Stimulated activated CD8-positive, alpha-beta memory T cell treated with anti-CD3 and anti-CD28 coated beads, Interleukin-4, amount 100 ng/mL, for 1 hour (primary cell): ENCODE data around the gene LAS1L.
"Not testable (repeated sequence)": the region's sequence is repeated elsewhere in the genome, so short reads cannot be mapped to it uniquely, and the experiment has no call there.

Source experiments
- DNase-seq, 2 donors: peaks; one replicate each; pipeline ENCODE4 v3.0.0-alpha.2; 2020; ENCODE audit warnings: low read depth in 2 of 2, low spot score in 1 of 2

Gene LAS1L

GRCh38 chrX:65534450-65535292, at the start of gene LAS1L:
TSS of gene LAS1L (minus strand) at chrX:65534787. CDS start at chrX:65534715, 72 bp downstream.
- peak; percentile 69 to 78 for DNase-seq

GRCh38 chrX:65582450-65583082, 48.0 kb upstream of the LAS1L start:
- DNase-seq, result no peak

GRCh38 chrX:65581661-65582339, 47.2 kb upstream of the LAS1L start:
- DNase-seq, result peak in 1 of 2 donors; percentile 11

DNA sequence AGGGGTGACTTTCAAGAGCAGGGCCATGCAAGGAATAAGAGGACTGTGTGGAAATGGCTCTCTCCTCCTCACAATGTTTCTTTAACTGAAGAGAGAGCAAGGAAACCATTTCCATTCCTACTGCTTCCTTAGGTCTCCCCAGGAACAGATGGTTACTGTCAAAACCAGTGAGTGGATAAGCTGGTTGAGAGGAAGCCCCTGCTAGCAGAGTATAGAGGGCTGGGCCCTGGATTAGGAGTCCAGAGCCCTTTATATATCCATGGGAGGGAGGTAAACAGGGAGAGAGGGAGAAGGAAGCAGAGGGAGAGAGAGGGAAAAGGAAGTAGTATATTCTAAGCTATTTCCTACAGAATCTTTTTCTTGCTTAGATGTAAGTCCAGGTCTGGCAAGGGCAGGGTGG, 43.8 kb upstream of the LAS1L start:
- no peak for DNase-seq

DNA sequence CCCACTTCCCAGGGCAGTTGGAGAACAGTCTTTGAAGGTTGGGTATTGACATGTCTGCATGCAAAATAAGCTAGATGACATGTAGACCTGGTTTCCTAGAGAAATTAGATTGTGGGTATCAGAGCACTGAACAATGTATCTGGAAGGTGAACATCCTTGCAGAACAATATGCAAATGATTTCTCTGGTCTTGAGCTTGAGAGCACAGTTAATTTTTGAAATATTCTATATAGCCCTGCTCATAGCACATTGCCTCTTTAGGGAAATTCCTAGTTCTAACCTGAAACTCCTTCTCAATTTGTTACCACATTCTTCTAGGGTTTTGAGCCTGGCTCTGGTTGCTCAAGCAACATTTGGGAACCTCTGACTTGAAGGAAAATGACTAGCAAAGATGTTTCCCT, 41.6 kb upstream of the LAS1L start:
- DNase-seq, result no peak

- DNase-seq, result no peak
These were observed 40.4 kb upstream of the LAS1L start for GRCh38 chrX:65575022-65575421.

DNA sequence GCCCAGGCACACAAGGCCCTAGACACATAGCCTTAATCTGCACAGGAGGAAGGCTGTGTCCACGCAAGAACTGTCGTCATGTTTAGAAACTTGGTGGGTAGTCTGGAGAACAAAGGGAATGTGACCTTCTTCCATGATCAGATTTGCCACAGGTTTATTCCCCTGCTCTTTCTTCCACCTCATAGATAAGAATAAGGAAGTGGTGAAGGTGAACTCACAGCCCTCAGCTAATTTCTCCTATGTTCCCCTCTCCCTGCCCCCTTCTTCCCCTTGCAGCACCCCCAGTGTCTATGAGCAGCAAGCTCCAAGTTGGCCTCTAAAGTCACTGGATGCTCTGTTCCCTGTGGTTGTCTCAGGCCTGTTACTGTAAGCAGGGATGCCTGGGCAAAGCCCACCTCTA, 39.8 kb upstream of the LAS1L start:
- no peak for DNase-seq

DNA sequence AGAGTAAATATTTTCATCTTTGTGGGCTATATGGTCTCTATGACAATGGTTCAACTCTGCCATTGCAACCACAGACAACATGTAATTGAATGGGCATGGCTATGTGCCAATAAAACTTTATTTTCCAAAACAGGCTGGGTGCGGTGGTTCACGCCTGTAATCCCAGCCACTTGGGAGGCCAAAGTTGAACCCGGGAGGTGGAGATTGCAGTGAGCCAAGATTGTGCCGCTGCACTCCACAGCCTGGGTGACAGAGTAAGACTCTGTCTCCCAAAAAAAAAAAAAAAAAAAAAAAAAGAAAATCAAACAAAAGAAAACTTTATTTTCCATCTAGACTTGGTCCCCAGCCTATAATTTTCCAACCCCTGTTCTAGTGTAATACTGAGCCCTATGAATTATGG, 38.4 kb upstream of the LAS1L start:
- DNase-seq, result no peak

DNA sequence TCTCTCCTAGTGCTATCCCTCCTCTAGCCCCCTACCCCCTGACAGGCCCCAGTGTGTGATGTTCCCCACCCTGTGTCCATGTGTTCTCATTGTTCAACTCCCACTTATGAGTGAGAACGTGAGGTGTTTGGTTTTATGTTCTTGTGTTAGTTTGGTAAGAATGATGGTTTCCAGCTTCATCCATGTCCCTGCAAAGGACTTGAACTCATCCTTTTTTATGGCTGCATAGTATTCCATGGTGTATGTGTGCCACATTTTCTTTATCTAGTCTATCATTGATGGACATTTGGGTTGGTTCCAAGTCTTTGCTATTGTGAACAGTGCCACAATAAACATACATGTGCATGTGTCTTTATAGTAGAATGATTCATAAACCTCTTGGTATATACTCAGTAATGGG, 28.3 kb upstream of the LAS1L start:
- not testable (repeated sequence) for DNase-seq

GRCh38 chrX:65551489-65552339, 17.1 kb upstream of the LAS1L start:
- DNase-seq, result no peak

GRCh38 chrX:65551086-65551485, 16.5 kb upstream of the LAS1L start:
- no peak for DNase-seq

GRCh38 chrX:65545456-65545855, 10.9 kb upstream of the LAS1L start:
- no peak for DNase-seq

DNA sequence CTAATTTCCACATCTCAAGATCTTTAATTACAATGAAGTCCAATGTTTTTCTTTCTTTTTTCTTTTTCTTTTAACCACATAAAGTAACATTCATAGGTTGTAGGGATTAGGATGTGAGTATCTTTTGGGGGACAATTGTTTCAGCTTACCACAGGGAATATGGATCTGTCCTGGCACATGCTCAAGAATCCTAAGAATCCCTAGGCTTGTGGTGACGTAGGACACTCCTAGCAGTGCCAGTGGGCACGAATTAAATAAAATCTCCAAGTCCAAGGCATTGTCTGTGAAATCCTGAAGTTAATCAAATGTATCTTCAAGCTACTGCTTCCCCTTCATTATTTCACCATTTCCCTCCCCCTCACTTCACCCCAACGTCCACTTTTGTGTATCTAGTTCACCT, 2.6 kb upstream of the LAS1L start:
- DNase-seq, result no peak

- no peak for DNase-seq
These were observed 1.7 kb upstream of the LAS1L start for GRCh38 chrX:65536291-65536690.

- DNase-seq, result no peak
These were observed 2.6 kb downstream of the LAS1L start for GRCh38 chrX:65532016-65532415.

GRCh38 chrX:65528705-65529340, 5.8 kb downstream of the LAS1L start:
- DNase-seq, result peak; percentile 21 to 36

GRCh38 chrX:65528293-65528692, 6.3 kb downstream of the LAS1L start:
- DNase-seq, result no peak

DNA sequence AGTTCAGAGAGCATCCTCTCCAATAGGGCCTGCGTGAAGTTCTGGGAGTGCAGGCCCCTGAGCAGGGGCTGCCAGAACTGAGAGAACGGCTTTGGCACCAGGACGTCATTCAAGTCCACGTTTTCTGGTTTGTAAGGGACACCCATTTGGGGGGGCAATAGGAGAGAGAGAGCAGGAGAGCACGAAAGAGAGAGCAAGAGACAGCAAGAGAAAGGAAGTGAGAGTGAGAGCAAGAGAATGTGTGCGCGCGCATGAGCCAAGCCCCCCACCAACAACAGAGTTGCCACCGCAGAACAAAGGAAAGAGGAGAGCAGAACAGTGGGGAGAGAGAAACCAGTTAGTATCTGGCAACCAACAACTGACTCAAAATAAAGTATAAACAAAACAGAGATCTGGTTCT, 10.4 kb downstream of the LAS1L start:
- DNase-seq, result no peak

GRCh38 chrX:65522739-65523372, 11.7 kb downstream of the LAS1L start:
- no peak for DNase-seq

GRCh38 chrX:65519530-65519929, 15.1 kb downstream of the LAS1L start:
- DNase-seq, result not testable (repeated sequence)
